Peyer's patch (tissue), 4 donors: ENCODE measurements around the gene FAM174C.

Experiments
- POLR2A ChIP-seq, 2 donors: fragments of 450-650 bp; IDR thresholded peaks; one replicate each; pipeline ENCODE4 v1.5.1; 2017; ENCODE audit warnings: antibody characterized with exemption in 2 of 2, mild to moderate bottlenecking in 2 of 2, moderate library complexity in 2 of 2
- TF ChIP-seq, protein P1 (sequence below), 6 experiments: fragments of 450-650 bp in 4 of 6; fragments of 200-600 bp in 2 of 6; sonication (generic) in 1 of 6; IDR thresholded peaks; one replicate each; pipeline ENCODE4 v1.5.1; 2017 to 2019; ENCODE audit warnings: antibody characterized with exemption in 6 of 6, mild to moderate bottlenecking in 3 of 6, moderate library complexity in 1 of 6

DNA sequence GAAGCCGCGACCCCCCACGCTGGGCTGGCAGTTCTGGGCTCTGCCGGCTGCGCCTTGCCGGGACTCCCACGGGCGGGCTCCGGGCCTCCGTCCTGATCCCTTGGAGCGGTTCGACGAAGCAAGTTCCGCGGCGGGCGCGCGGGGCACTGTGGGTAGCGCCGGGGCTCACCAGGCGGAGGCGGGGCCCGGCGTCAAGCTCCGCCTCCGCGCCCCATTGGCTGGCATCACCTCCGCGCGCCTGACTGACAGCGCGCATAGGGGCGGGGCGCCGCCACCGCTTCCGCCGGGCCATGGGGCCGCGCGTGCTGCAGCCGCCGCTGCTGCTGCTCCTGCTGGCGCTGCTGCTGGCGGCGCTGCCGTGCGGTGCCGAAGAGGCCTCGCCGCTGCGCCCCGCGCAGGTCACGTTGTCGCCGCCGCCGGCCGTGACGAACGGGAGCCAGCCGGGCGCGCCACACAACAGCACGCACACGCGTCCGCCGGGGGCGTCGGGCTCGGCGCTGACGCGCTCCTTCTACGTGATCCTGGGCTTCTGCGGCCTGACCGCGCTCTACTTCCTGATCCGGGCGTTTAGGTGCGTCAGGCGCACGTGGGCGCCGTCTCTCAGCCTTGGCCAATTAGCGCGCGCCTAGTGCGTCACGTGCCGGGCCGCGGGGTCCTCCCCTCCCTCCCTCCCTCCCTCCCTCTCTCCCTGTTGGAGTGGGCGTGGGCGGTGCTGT, at the start of gene FAM174C:
- TF ChIP-seq POLR2A (IDR thresholded peaks at IDR 0.05) = peak in 1 of 2 donors; percentile 93
- TF ChIP-seq, protein P1, sequence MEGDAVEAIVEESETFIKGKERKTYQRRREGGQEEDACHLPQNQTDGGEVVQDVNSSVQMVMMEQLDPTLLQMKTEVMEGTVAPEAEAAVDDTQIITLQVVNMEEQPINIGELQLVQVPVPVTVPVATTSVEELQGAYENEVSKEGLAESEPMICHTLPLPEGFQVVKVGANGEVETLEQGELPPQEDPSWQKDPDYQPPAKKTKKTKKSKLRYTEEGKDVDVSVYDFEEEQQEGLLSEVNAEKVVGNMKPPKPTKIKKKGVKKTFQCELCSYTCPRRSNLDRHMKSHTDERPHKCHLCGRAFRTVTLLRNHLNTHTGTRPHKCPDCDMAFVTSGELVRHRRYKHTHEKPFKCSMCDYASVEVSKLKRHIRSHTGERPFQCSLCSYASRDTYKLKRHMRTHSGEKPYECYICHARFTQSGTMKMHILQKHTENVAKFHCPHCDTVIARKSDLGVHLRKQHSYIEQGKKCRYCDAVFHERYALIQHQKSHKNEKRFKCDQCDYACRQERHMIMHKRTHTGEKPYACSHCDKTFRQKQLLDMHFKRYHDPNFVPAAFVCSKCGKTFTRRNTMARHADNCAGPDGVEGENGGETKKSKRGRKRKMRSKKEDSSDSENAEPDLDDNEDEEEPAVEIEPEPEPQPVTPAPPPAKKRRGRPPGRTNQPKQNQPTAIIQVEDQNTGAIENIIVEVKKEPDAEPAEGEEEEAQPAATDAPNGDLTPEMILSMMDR (IDR thresholded peaks at IDR 0.05) = peak in 1 of 6 experiments; percentile 28
